ENCODE data around the gene F12.

DNA sequence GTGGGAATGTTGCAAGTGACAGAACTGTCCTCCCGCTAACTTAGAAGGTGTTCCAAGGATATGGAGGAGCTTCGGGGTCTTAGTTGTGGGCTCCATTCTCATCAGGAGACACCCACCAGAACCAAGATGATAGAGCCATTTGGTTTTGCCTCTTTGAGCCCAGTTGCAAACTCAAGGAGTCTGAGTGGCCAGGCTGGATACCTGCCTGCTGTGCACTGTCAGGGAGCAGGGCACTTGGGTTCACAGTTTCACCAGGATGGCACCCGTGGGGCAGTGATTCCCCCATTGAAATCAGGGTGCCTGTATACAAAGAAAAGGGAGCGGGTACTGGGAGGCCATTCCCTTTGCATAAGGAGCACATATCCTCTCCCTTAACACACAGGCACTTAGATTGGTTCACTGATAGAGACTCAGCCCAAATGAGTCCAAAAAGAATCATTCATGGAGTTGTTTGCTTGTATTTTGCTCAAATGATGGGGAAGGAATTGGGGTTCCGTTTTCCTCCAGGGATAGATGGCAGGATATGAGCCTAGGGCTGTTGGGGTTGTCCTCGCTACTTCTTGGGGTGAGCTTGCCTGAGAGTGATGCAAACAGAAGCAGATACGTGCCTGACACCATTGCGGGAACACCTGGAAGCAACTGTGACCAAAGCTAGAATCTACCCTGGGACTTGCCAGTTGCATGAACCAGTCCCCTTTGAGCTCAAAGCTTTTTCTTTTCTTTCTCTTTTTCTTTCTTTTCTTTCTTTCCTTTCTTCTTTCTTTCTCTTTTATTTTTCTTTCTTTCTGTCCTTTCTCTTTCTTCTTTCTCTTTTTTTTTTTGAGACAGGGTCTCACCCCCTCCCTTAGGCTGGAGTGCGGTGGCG lies 35.9 kb upstream of the F12 start:
- no peak for TF ChIP-seq CTCF (conservative IDR thresholded peaks at IDR 0.05 in 1 of 2, IDR thresholded peaks at IDR 0.05 in 1 of 2; ENCODE audit: low read depth in 1 of 2, low read length in 2 of 2)
- TF ChIP-seq EZH2 (IDR thresholded peaks at IDR 0.05; ENCODE audit: low read length, missing control alignments), result no peak

Measured in fibroblast of lung (primary cell).